SW 1271 (cell line): ENCODE results near the gene DNMT1.

Experiments
- DNase-seq, 2 experiments: peaks; one replicate each; lab custom pipeline; 2025; lab: John Stamatoyannopoulos, UW

The DNMT1 gene

DNA sequence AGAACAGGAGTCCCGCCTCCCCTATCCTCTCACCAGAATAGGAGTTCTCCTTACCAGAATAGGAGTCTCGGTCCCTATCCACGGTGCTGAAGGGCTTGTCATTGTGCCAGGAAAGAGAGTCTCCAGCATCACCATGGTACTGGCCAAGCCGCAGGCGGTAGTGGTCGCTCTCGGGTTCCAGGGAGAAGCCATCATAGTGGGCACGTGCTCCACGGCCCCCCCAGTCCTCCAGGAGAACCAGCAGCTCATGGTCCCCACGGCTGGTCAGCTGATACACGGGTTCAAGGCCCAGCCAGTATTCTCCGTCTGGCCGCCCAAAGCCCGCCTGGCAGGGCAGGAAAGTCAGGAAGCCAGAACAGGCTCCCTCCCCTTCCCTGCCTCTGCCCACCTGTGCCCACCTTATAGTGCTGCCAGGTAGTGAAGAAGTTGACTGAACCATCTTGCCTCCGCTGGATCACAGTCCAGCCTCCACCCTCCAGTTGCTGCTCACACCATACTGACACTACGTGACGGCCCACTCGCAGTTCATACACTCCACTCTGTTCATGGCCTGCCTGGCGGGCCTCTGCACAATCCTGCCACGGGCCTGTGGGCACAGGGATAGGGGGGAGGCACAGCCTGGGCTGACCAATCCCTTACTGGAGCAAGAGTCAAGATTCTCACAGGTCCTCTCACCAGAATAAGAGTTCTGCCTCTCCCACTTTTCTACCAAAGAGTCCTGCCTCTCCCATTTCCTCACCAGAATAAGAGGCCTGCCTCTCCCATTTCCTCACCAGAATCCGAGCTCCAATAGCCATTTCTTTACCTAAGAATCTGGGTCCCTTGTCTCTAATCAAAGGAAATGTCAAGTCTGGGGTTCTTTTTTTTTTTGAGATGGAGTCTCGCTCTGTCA is 101.2 kb downstream of the DNMT1 start:
- no peak for DNase-seq

DNA sequence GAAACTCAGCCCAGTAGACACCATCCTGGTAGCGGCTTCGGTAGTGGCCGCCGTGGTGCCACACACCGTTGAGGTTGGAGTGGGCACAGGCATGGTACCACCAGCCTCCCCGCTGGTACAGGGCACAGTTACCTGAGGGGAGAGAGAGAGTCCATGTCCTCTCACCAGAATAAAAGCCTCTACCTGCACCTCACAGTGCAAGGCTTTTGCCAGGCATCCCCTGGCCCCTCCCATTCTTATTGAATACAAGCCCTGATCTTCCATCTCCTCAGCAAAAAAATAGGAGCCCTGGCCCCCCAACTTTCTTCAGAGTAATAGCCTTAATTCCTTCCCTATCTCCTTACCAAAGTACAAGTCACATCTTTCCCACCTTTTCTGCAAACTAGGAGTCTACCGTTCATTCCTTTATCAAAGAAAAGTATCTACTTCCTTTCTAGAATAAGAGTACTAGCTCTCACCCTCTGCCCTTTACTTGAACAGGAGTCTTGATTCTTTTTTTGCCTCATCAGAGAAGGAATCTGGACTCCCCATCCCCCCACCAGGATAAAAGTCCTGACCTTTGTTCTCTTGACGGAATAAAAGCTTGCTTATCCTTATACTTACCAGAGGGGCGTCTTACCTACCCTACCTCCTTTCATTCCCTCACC is 102.0 kb downstream of the DNMT1 start:
- DNase-seq, result no peak

DNA sequence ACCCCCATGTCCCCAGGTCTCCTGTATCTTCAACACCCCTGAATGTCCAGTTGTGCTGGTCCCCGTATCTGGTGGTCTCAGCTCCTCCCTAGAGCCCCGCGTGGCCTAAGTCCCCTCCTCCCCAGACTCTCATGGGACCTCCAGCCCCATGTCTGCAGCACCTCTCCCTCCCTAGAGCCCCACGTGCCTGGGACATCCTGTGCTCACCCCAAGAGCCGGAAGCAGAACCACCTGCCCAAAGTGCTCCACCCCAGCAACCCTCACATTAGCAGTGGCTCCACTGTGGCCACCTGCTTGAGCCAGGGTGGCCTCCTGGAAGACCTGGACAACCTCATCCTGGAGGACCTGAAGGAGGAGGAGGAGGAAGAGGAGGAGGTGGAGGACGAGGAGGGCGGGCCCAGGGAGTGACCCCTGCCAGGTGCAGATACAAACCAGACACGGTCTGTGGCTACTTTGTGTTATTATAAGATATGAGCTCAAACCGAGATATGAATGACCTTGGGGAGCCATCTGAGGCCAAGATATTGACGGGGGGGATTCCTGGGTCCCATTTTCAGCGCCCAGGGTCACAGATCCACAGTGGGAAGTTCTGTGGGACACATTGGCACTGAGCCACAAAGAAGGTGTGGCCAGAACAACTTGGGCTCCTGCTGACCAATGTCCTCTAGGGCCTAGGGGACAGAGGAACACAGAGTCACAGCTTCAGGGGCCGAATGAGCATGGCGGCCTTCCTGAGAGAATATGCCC is 102.7 kb downstream of the DNMT1 start:
- DNase-seq, result no peak

DNA sequence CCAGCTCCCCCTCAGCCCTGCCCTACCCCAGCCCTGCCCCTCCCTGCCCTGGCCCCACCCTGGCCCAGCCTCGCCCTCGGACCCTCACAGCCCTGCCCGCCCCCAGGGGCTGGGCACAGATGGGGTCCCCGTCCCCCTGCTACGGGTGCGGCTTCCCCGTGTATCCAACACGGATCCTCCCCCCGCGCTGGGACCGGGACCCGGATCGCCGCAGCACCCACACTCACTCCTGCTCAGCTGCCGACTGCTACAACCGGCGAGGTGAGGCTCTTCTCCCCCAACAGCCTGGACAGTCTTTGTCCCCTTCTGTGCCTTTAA is 103.4 kb downstream of the DNMT1 start:
- no peak for DNase-seq

DNA sequence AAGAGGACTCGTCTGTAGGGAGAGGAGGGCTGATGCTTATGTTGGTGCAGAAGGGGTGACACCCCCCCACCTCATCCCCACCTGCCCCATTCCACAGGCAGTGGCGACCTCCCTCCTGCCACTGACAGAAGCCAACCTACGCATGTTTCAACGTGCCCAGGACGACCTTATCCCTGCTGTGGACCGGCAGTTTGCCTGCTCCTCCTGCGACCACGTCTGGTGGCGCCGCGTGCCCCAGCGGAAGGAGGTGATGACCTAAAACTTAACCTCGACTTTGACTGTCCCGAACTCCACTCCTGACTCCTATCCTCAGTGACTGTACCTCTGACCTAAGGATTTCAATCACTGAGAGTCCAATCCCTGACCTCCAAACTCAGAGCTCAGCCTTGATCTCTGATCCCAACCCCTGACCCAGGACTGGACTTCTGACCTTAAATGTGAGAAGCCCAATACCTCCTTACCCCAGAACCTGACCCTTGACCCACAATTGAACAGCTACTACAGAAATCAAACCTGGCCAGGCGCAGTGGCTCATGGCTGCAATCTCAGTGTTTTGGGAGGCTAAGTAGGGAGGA is 104.9 kb downstream of the DNMT1 start:
- no peak for DNase-seq

DNA sequence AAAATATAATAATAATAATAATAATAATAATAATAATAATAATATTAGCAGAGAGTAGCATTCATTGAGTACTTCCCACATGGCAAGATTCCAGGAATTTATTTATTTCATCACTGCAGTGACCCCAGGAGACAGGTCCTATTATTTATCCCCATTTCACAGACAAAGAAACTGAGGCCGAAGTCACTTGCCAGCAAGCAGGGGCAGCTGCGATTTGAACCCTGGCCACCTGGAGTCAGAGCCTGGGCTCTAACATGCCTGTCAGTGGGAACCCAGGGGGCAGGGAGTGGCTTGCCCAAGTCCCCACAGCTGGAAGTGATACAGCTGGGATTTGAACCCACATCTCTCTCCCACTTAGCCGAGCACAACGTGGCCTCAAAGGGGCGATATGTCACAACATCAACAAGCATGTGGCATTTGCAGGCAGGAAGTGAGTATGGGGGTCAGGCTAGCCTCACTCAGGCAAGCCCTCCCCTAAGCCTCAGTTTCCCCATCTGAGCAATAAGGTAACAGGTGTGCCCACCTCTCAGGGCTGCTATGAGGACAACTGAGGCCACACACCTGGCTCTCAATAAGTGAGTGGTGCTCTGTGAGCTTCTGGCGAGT is 105.7 kb downstream of the DNMT1 start:
- DNase-seq, result no peak

DNA sequence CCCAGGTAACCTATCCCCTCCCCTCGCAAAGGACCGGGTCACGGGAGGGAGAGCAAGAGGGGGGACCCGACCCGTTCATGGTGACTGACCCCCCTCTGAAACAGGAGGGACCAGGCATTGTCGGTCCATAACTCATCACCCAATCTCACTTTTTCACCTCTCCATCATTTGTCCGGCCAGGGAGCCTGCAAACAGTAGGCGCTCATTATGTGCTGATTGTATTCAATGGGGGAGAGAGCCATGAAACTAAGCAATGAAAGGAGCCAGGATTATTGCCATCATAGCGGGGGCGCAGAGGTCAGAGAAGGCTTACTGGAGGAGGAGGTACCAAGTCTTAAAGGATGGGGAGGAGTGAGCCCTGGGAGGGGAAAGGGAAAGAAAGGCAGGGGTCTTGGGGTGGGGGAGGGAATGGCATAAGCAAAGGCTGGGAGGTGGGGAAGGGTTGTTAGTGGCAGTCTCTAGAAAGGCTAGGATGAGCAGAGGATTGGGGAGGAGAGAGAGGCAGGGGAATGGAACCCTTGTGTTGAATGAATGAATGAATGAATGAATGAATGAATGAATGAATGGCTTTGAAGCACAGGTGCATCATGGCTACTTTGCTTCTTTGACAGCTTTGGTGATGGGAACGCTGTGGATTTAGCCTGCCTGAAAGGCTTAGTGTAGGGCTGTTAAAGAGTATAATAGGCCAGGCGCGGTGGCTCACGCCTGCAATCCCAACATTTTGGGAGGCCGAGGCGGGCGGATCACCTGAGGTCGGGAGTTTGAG is 107.3 kb downstream of the DNMT1 start:
- no peak for DNase-seq

DNA sequence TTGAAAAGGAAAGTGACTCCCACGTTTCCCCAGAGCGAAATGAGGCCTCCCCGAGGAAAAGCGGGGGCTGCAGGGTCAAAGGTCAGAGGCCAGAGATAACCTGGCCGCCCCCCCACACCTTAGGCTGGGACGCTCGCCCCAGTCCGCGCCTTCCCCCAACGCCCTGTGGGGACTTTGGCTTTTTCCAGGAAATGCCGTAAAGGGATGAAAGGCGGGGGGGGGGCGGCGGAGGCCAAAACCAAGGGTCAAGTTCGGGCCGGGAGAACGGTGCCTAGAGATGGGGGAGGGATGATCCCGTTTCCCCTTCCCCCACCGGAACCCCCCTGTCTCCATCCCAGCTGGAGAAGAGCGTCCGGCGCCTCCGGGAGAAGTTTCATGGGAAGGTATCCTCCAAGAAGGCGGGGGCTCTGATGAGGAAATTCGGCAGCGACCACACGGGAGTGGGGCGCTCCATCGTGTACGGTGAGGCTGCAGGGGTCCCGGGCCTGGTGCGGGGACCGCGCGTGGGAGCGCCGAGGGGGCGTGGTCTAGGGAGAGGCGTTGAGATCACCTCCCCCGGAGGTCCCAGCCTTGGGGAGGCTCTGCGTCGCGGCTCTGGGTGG is 108.1 kb downstream of the DNMT1 start:
- DNase-seq, result no peak

DNA sequence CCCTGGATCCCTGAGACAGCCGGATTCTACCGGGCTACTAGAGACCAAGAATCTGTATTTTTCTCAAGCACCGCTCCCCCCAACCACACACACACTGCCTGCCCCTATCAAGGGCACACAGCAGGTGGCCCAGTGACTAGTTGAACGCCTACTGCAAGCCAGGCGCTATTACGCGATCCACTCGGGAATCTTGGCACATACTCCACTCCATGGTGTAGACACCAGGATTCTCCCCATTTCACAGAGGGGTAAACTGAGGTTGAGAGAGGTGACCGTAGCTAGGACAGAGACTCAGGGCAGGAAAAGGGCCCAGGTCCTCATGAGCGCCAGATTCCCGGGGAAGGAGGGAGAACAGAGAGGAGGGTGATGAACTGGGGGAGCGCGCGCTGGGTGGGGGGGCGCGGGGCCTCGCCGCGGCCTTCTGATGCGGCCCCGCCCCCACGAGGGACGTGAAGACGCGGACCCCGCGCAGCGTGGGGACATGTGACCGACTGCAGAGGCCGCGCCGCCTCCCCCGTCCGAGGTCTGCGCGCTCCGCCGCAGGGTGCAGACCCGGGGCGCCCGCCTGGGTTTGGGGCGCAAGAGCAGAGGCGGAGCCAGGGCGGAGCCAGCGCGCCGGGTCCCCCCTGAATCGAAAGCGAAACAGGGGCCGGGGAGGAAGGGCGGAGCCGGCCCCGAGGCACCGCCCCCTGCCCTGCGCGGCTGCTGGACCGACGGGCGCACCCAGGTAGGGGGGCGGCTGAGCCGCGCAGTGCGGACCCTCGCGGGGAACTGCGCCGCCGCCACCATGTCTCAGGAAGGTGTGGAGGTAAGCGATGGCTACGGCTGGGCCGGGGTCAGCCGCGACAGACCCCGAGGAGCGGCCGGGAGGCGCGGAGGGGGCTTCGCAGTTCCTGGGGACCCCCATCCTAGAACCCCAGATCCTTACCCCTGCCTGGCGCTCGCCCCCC is 108.8 kb downstream of the DNMT1 start, which contains the start of gene SHFL:
Gene SHFL (plus strand): TSS at position 677 of the 950 bp plus-strand sequence. CDS start 111 bp downstream, at position 788.
- DNase-seq, result peak in 1 of 2 experiments; percentile 66

DNA sequence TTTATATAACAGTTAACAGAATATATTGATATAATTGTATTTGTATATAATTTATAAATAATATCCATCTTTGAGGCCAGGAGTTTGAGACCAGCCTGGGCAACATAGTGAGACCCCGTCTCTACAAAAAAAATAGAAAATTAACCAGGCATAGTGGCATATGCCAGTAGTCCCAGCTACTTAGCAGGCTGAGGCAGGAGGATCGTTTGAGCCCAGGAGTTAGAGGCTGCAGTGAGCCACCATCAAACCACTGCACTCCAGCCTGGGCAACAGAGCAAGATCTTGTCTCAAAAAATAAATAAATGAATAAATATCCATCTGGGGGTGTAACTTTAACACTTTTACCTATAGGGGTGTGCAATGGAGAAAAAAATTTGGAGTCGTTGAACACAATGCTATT is 110.0 kb downstream of the DNMT1 start:
- DNase-seq, result no peak

DNA sequence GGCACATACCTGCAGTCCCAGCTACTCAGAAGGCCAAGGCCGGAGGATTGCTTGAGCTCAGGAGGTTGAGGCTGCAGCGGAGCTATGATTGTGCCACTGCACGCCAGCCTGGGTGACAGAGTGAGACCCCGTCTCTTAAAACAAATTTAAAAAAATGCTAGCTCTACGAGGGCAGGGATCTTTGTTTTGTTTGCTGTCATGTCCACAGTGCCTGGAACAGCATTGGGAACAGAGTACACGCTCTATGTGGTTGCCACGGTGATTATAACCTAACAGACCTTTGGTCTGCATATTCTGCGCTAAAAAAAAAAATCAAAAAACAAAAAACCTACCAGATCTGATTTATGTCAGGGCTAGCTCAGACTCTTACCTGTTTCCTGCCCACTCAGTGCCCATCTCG is 110.8 kb downstream of the DNMT1 start:
- DNase-seq, result no peak
